GM18951 (cell line): ENCODE data around the gene TMEM45A.
"Not testable (repeated sequence)": the region's sequence is repeated elsewhere in the genome, so short reads cannot be mapped to it uniquely, and the experiment has no call there.

Source experiments
- POLR2A ChIP-seq: IDR thresholded peaks from 4 replicates; pipeline ENCODE4 v1.6.1; 2011; ENCODE audit warnings: mild to moderate bottlenecking; ENCODE audit not compliant: insufficient read length, insufficient read depth; ENCODE audit errors: extremely low read depth
- in situ Hi-C: fragments of 300-500 bp; cut with MboI; formaldehyde crosslinking; loops from one replicate; pipeline ENCODE4 v1.12.0; 2022; ENCODE audit warnings: low sequenced_read_pairs, mixed read lengths, inconsistent platforms; ENCODE audit not compliant: unreplicated experiment

Gene TMEM45A

DNA sequence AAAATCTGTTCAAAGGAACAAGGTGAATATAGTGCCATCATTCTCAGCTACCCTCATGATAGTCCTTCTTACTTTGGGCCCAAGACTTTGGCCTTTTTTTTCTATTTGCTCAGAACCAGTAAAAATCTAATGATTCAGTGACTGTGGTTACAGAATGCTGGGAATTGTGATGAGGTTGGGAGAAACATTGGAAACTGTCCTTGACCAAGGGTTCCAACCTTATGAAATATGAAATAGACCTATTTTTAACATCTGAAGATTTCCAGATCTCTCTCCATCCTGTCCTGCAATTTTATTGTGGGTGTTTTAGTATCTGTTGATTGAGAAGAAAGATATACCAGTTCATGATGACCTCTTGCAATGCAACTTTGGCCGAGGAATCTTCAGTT is 34.9 kb downstream of the TMEM45A start:
- in situ Hi-C loops = no loop called here
- no peak for TF ChIP-seq POLR2A

DNA sequence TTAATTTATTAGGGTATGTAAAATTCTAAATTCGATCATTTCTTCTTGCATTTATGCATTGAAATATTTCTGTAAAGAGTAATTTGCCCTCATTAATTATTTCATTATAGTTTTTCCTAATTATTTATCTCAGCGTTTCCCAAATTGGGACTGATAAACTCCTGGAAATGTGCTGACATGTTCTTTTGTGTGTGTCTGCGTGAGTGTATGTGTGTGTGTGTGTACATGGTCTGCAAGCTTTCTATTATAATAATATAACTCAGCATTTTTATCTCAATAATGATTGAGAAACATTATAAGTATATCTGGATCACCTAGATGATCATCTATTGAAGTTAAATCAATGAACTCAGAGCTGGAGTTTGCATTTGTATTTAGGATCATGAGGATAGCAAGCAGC is 38.7 kb downstream of the TMEM45A start:
- no peak for TF ChIP-seq POLR2A
- in situ Hi-C loops = no loop called here

DNA sequence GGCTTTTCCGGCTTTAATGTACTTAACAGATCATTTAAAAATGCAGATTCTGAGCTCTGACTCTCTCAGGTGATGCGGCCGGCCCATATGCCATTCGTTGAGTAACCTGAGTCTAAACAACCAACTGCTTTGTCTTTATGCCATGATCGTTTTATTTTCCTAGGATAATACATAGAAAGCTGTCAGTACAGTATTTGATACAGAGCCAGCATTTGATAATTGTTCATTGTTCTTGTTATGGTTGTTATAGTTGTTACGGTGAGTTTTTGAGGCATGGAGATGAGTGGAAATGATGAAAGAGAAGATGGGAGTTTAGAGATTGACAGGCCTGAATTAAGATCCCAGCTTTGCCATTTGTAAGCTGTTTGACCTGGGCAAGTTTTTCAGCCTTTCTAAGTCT is 40.0 kb downstream of the TMEM45A start:
- no peak for TF ChIP-seq POLR2A
- in situ Hi-C loops = no loop called here

DNA sequence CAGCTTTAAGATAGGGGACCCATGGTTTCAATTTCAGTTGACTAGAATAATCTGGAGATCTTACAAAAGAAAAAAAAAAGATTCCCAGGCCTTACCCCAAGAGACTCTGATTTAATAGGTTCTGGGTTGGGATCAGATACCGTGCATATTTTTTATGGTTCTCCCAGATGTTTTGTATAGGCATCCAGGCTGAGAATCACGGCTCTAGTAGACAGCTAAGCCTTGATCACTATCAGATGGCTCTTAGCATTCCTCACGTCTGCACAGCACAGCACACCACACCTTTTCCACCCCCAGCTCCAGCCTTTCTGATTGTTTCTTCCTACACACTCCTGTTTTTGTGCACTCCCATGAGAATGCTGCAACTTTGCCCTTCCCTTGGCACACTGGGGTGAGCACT is 40.8 kb downstream of the TMEM45A start:
- TF ChIP-seq POLR2A = no peak
- in situ Hi-C loops = no loop called here

DNA sequence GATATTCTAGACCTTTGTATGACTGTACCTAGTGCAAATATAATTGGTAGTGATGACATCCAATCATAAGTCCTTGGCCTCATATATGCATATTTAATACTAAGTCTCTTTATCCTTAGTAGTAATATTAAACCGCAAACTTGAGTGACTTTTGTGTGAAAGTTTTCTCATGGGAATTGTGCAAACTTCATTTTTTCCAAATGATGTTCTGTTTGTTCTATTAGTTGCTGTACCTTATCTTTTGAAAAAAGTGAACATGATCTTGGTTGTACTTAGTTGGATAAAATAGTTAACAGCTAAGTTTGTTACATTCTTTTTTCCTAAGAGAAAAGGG is 43.2 kb downstream of the TMEM45A start:
- TF ChIP-seq POLR2A = no peak
- in situ Hi-C loops = no loop called here

DNA sequence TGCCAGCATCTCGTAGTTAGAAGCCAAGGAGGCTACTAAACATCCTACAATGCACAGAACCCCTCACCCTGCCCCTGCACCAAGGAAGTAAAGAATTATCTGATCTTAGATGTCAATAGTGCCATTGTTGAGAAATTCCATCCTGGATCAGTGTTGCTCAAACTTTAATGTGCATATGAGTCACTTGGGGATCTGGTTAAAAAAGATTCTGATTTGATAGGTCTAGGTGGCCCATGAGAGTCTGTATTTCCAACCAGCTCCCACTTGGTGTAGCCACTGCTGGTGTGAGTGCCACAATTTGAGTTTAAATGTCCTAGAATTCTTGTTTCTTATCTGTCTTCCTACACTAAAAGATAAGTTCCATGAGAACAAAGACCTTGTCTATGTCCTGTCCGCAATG is 43.7 kb downstream of the TMEM45A start:
- in situ Hi-C loops = no loop called here
- no peak for TF ChIP-seq POLR2A

DNA sequence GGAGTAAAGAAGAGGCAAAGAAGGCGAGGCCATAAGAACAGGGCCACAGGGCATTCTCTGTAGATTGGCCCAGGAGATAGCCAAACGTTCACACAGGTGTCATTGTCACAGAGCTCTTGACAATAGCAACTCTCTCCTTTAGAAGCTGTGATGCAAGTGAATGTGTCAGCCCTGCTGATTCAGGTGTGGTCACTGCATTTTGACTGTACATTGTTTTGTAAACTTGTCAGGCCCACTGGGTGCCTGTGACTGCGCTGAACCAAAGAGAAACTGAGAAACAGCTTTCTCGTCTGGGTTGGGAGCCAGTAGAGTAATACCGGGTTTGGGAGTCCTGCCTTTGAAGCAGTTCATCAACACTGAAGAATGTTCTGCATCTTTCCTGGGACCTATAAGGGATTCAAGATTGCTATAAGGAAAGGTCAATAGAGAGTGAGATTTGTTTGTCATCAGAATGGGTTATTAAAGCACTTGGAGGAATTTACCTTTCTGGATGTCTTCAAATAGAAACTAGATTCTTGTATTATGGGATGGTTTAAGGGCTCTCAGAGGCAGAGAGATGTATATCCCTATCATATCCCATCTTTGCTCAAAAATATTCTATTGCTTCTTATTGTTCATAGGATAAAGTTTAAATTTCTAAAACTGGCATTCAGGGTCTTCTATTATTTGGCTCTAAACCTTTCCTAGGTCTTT is 45.4 kb downstream of the TMEM45A start:
- no peak for TF ChIP-seq POLR2A
- in situ Hi-C loops = no loop called here

DNA sequence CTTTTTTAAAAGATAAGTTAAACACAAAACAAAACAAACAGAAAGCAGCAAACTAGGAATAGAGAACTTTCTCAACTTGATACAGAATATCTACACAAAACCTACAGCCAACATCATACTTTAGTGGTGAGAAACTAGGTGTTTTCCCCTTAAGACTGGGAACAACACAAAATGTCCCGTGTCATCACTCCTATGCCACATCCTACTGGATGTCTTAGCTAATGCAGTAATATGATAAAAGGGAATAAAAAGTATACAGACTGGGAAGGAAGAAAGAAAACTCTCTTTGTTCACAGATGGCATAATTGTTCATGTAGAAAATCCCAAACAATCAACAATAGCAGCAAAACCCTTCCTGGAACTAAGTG is 45.9 kb downstream of the TMEM45A start:
- in situ Hi-C loops = no loop called here
- no peak for TF ChIP-seq POLR2A

DNA sequence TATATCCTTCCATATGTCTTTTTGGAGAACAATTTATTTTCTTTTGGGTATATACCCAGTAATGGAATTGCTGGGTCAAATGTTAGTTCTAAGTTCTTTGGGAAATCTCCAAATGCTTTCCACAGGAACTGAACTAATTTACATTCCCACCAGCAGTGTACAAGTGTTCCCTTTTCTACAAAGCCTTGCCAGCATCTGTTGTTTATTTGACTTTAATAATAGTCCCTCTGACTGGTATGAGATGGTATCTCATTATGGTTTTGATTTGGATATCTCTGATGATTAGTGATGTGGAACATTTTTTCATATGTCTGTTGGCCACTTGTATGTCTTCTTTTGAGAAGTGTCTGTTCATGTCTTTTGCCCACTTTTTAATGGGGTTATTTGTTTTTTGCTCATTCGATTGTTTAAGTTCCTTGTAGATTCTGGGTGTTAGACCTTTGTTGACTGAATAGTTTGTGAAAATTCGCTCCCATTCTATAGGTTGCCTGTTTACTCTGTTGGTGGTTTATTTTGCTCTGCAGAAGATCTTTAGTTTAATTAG is 48.4 kb downstream of the TMEM45A start:
- in situ Hi-C loops = no loop called here
- TF ChIP-seq POLR2A = no peak

DNA sequence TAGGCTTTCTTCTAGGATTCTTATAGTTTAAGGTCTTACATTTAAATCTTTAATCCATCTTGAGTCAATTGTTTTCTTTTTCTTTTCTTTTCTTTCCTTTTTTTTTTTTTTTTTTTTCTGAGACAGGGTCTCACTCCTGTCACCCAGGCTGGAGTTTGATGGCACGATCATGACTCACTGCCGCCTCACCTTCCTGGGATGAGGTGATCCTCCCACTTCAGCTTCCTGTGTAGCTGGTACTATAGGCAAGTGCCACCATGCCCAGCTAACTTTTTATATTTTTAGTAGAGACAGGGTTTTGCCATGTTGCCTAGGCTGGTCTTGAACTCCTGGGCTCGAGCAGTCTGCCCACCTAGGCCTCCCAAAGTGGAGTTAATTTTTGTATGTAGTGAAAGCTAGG is 49.0 kb downstream of the TMEM45A start:
- in situ Hi-C loops = not testable (repeated sequence)

DNA sequence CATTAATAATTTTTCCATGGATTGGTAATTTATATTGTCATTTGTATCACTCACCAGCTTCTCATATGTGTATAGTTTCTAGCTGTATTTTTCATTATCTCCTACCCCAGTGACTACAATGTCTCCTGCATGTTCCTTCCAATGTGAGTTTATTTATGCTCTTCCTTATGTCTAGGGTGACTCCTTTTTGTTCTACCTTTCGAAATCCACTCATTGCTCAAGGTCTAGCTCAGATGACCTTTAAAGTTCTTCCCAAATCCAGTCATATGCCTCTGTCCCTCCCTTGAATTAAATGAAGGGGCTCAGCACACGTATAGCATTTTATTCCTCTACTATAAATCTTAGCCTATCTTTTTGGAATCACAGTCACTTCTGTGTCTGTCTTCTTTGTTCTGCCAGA is 53.0 kb downstream of the TMEM45A start:
- no peak for TF ChIP-seq POLR2A
- in situ Hi-C loops = no loop called here

DNA sequence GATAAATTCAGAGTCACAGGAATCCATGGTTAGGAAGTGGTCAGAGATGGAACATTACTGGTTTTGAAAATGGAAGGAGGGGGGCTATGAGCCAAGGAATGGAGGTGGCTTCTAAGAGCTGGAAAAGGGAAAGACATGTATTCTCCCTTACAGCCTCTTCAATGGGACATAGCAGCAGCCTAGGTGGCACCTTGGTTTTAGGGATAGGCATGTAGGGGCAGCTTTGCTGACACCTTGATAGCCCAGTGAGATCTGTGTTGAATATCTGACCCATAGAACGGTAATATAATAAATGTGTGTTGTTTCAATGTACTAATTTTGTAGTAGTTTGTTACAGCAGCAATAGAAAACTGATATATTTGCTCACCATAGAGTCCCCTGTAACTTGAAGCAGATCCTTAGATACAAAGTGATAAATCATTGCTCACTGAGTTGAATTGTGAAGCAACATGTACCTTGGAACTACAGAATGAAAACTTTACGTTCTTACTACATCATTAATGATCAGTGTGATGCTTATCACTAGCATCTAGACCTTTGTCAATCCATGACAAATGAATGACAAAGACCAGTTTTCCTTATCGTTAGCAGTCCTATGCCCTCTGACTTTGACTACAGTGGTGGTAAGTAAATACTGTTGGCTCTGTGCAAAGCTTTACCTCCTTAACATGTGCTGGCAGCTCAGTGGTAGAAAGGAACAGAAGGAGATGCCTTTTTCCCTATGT is 53.8 kb downstream of the TMEM45A start:
- no peak for TF ChIP-seq POLR2A
- in situ Hi-C loops = no loop called here

DNA sequence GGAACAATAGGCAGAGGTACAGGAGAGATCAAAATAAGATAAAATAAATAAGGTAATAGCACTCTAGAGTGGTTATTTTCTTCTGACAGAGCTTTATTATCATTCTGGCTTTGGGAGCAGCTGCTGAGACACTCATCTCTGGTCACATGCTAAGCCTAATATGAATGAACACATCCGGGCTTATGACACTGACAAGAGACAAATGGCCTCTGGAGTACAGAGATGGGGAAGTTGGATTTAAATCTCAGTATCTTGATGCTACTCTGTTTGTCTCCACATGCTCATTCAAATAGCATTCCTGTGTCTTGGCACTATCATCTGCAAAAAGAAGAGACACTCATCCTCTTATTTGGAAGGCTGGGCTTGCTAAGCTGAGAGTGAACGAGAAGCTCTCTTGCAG is 55.6 kb downstream of the TMEM45A start:
- in situ Hi-C loops = no loop called here
- no peak for TF ChIP-seq POLR2A

DNA sequence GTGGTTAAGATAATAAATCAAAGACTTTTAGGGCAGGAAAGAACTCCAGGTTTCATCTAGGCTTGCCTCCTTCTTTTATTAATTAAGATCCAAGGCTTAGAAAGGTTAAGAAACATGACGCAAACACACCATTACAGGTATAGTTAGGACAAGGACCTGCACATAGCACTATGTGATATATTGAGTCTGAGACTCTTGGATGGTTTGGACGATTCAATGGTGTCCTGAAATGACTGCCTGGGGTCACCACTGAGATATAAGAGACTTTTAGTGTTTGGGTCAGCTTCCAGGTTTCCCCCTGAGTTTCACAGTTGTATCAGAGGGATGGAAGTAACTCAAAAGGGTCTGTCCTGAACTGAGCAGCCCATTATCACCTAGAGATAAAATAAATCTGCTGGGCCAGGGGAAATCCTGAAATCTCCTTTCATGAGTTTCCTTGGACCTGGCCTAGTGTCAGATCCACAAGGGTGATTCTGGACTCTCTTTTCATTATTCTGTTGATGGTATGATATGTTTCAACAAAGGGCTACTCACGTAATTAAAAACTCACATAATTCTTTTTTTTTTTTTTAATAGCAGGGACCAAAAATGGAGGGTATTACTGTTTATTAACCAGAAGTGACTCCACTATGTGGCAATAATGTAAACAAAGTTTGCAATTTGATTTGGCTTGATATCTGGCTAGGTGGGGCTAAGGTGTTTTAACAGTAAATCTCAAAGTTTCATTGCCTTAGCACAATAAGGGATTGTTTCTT is 61.4 kb downstream of the TMEM45A start:
- in situ Hi-C loops = no loop called here

More for the DNA sequence above, 61.4 kb downstream of the TMEM45A start:
- no peak for TF ChIP-seq POLR2A
